Esophagus muscularis mucosa (tissue), 4 donors: Measurements from ENCODE around the gene SCTR. TPM values are rescaled to one million over a fixed set of nuclear protein-coding genes. Genes with fewer than 3 reads are reported as not detected.
A peak's percentile ranks its signal among the peaks of the same experiment; 100 is the strongest.

ENCODE experiments used
- DNase-seq: peaks from one replicate; pipeline ENCODE4 v3.0.0-alpha.2; 2017; ENCODE audit errors: extremely low spot score
- H3K27ac ChIP-seq, 4 donors: fragments of 200-600 bp; sonication (generic); replicated peaks in 1 of 4; 1 replicate in 3 of 4; 2 replicates in 1 of 4; pipeline ENCODE4 v1.5.1; 2016 to 2019; ENCODE audit warnings: mild to moderate bottlenecking in 1 of 4
- H3K27me3 ChIP-seq, 4 donors: fragments of 200-600 bp; sonication (generic); one replicate each; pipeline versions ENCODE4 v1.5.1 to v1.6.0; 2016 to 2019
- H3K36me3 ChIP-seq, 4 donors: fragments of 200-600 bp; sonication (generic); one replicate each; pipeline ENCODE4 v1.5.1; 2016 to 2019
- H3K4me1 ChIP-seq, 4 donors: fragments of 200-600 bp; sonication (generic); one replicate each; pipeline ENCODE4 v1.5.1; 2016 to 2019
- H3K4me3 ChIP-seq, 4 donors: fragments of 200-600 bp; sonication (generic); 1 replicate in 2 of 4; 2 replicates in 2 of 4; pipeline ENCODE4 v1.5.1; 2016 to 2019; ENCODE audit warnings: mild to moderate bottlenecking in 4 of 4, moderate library complexity in 1 of 4
- H3K9me3 ChIP-seq, 4 donors: fragments of 200-600 bp; sonication (generic); 1 replicate in 3 of 4; 2 replicates in 1 of 4; pipeline ENCODE4 v1.5.1; 2016 to 2019
- EP300 ChIP-seq: sonication (generic); formaldehyde crosslinking; IDR thresholded peaks from one replicate; pipeline ENCODE4 v1.6.1; 2017; ENCODE audit warnings: antibody characterized with exemption
- POLR2A ChIP-seq: fragments of 450-650 bp; IDR thresholded peaks from one replicate; pipeline ENCODE4 v1.6.1; 2017; ENCODE audit warnings: antibody characterized with exemption, moderate library complexity, mild to moderate bottlenecking, low read depth
- POLR2AphosphoS5 ChIP-seq, 2 donors: sonication (generic); formaldehyde crosslinking; IDR thresholded peaks; one replicate each; pipeline ENCODE4 v1.6.1; 2017; ENCODE audit warnings: antibody characterized with exemption in 2 of 2
- WGBS: methylation state at CpG from one replicate; pipeline ENCODE4 v1.1.5; 2018; 5-methylcytosine and 5-hydroxymethylcytosine counted together
- intact Hi-C: fragments of 100-400 bp; cut with DNase I; formaldehyde crosslinking; loops from one replicate; pipeline ENCODE4 v1.15.1; 2023
- total RNA-seq, 4 donors: library from RNA; depleted of rRNA; stranded (reverse); fragments of >200 nt; gene quantifications; one replicate each; pipeline versions ENCODE4 v1.1.0 to v1.2.1, GENCODE V29; 2016
- TF ChIP-seq, protein P1 (sequence below), 3 experiments: fragments of 200-600 bp in 2 of 3; fragments of 450-650 bp in 1 of 3; sonication (generic) in 2 of 3; IDR thresholded peaks; one replicate each; pipeline ENCODE4 v1.5.1; 2017 to 2019; ENCODE audit warnings: antibody characterized with exemption in 3 of 3, mild to moderate bottlenecking in 2 of 3, moderate library complexity in 1 of 3

The SCTR gene
- total RNA-seq, 4 donors from 2014 or later = not detected

DNA sequence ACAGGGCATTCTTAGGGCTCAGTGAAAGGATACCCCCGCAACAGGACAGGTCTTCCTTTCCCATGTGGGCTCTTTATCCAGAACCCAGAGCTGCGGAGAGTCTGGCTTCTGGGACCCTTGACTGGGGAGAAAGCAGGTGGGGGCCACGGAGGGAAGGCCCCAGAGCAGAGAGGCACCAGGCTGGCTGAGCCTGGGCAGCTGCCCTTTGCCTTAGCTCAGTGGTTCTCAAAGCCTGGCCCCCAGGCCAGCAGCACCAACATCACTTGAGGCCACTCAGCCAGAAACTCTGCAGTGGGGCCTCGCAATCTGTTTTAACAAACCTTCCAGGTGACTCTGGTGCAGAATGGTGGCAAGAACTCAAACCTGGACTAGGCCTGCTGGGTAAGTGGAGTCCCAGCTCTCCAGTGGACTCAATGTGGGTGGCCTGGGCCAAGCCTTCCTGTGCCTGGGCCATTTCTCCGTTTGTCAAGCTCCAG, 94.2 kb downstream of the SCTR start:
- peaks cover 19 to 35% (median 25%) of the 10 kb centered on the region in 4 donors for H3K4me1 ChIP-seq
- peak overlapping the region in 2 of 4 donors; percentile 5 to 20 for H3K27ac ChIP-seq

GRCh38 chr2:119429225-119429981, 94.9 kb downstream of the SCTR start:
- peak overlapping the region in 1 of 4 donors; percentile 3 for H3K27ac ChIP-seq
- WGBS = 85% methylated on average over 10 of the region's 10 CpGs

More for the DNA sequence above, 94.2 kb downstream of the SCTR start:
- H3K4me3 ChIP-seq = no peak overlapping the region
- TF ChIP-seq EP300 (no peak), POLR2A (no peak), POLR2AphosphoS5 (IDR thresholded peaks at IDR 0.05) (no peak)
- TF ChIP-seq, protein P1, sequence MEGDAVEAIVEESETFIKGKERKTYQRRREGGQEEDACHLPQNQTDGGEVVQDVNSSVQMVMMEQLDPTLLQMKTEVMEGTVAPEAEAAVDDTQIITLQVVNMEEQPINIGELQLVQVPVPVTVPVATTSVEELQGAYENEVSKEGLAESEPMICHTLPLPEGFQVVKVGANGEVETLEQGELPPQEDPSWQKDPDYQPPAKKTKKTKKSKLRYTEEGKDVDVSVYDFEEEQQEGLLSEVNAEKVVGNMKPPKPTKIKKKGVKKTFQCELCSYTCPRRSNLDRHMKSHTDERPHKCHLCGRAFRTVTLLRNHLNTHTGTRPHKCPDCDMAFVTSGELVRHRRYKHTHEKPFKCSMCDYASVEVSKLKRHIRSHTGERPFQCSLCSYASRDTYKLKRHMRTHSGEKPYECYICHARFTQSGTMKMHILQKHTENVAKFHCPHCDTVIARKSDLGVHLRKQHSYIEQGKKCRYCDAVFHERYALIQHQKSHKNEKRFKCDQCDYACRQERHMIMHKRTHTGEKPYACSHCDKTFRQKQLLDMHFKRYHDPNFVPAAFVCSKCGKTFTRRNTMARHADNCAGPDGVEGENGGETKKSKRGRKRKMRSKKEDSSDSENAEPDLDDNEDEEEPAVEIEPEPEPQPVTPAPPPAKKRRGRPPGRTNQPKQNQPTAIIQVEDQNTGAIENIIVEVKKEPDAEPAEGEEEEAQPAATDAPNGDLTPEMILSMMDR (IDR thresholded peaks at IDR 0.05) = no peak
- no peak for DNase-seq
- no peaks in the 10 kb centered on the region for H3K36me3 ChIP-seq
- WGBS = 90% methylated on average over 2 of the region's 5 CpGs
- intact Hi-C loops = no loop called here
- H3K27me3 ChIP-seq = no peaks in the 10 kb centered on the region
- no peaks in the 10 kb centered on the region for H3K9me3 ChIP-seq

DNA sequence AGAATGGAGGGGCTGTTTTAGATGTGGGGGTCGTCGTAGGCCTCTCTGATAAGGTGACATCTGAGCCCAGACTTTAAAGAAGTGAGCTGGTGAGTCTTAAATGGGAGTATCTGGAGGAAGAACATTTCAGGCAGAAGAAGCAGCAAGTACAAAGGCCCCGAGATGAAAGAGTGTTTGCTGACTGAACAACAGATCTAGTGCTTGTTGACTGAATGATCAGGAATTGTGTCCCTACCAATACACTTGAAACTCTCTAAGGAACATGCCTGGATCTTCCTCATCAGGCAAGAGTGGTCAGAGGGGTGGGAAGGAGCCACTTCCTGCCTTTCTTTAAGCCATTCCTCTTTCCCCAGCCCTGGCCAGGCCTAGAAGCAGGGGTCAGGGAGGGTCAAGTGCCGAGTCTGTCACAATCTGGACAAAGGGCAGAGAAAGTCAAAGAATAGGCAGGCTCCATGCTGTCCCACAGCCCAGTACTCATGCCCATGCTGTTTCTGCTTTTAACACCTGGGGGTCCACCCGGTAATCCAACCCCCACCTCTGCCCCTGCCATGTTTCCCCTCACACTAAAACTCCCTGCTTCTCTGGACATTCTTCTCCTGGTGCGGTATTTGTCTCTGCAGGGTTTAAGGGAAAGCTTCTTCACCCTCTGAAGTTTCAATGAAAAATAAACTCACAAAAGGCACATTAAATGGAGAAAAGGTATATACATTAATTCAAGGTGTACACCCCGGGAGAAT, 95.6 kb downstream of the SCTR start:
- intact Hi-C loops = no loop called here
- Histone ChIP-seq H3K4me3 (no peak overlapping the region), H3K9me3 (no peaks in the 10 kb centered on the region), H3K4me1 (peaks cover 19 to 35% (median 25%) of the 10 kb centered on the region in 4 donors), H3K27ac (peak overlapping the region in 1 of 4 donors; percentile 3), H3K36me3 (no peaks in the 10 kb centered on the region), H3K27me3 (no peaks in the 10 kb centered on the region)
- no peak for TF ChIP-seq EP300
- no peak for TF ChIP-seq POLR2AphosphoS5 (IDR thresholded peaks at IDR 0.05)
- TF ChIP-seq, protein P1 (IDR thresholded peaks at IDR 0.05) = no peak
- no peak for TF ChIP-seq POLR2A
- WGBS = 90% methylated on average over 7 of the region's 7 CpGs
- DNase-seq = no peak

More at GRCh38 chr2:119429225-119429981, 94.9 kb downstream of the SCTR start:
- H3K4me1 ChIP-seq = peaks cover 19 to 35% (median 25%) of the 10 kb centered on the region in 4 donors
- DNase-seq = no peak
- TF ChIP-seq POLR2AphosphoS5 (IDR thresholded peaks at IDR 0.05) (no peak), POLR2A (no peak), EP300 (no peak)
- TF ChIP-seq, protein P1 (IDR thresholded peaks at IDR 0.05) = no peak
- intact Hi-C loops = no loop called here
- no peaks in the 10 kb centered on the region for H3K9me3 ChIP-seq
- H3K27me3 ChIP-seq = no peaks in the 10 kb centered on the region
- no peak overlapping the region for H3K4me3 ChIP-seq
- H3K36me3 ChIP-seq = no peaks in the 10 kb centered on the region

DNA sequence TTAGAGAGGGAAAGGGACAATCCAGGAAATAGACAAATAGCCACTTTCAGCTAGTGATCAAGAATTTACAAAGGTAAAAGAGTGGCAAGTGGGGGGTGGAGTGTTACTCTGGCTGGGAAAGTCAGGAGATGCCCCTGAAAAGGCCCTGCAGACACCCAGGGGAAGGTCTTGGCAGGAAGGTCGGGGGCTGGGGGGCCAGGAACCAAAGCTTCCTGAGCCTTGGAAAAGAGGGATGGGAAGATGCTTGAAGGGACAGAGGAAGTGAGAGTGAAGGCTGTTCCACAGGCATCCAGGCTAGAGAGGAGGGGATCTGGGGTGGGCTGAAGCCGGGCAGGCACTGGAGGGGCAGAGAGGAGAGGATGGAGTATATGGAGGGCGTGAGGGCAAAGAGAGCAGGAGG, 96.5 kb downstream of the SCTR start:
- no peak overlapping the region for H3K27ac ChIP-seq
- intact Hi-C loops = no loop called here
- WGBS = 92% methylated on average over 3 of the region's 3 CpGs

More for the DNA sequence above, 96.5 kb downstream of the SCTR start:
- peaks cover 17 to 32% (median 23%) of the 10 kb centered on the region in 4 donors for H3K4me1 ChIP-seq
- H3K9me3 ChIP-seq = no peaks in the 10 kb centered on the region
- no peak overlapping the region for H3K4me3 ChIP-seq
- no peak for TF ChIP-seq POLR2AphosphoS5 (IDR thresholded peaks at IDR 0.05)
- TF ChIP-seq POLR2A = no peak
- TF ChIP-seq, protein P1 (IDR thresholded peaks at IDR 0.05) = no peak
- no peak for TF ChIP-seq EP300
- no peaks in the 10 kb centered on the region for H3K36me3 ChIP-seq
- H3K27me3 ChIP-seq = no peaks in the 10 kb centered on the region
- DNase-seq = no peak
